Common myeloid progenitor, CD34-positive (primary cell): ENCODE data around the gene ATP6V0C.

Experiments
- CTCF ChIA-PET: fragments of 350-600 bp; sonication (Branson Sonifier 250); formaldehyde crosslinking; loops from one replicate; lab custom pipeline; 2021; ENCODE audit warnings: antibody characterized with exemption; lab: Charles Lee
- POLR2A ChIA-PET: fragments of 350-600 bp; sonication (Branson Sonifier 250); formaldehyde crosslinking; loops from one replicate; lab custom pipeline; 2021; ENCODE audit warnings: antibody characterized with exemption; lab: Charles Lee
- DNase-seq, 3 donors: peaks; one replicate each; pipeline versions ENCODE4 v3.0.0 to v3.0.0-alpha.2; 2013
- H3K27ac ChIP-seq, 2 experiments: 1 replicate in 1 of 2; 2 replicates in 1 of 2; pipeline ENCODE4 v1.7.0; 2013; ENCODE audit warnings: inconsistent platforms in 2 of 2, low read length in 2 of 2, mild to moderate bottlenecking in 2 of 2, low read depth in 1 of 2, moderate library complexity in 1 of 2; ENCODE audit not compliant: severe bottlenecking in 2 of 2, insufficient read depth in 1 of 2, poor library complexity in 1 of 2
- H3K27me3 ChIP-seq, 5 experiments: replicated peaks in 2 of 5; 1 replicate in 3 of 5; 2 replicates in 2 of 5; pipeline versions ENCODE4 v1.6.1 to v1.7.0; 2013; ENCODE audit warnings: low read length in 4 of 5, mild to moderate bottlenecking in 2 of 5, moderate library complexity in 2 of 5, inconsistent platforms in 1 of 5; ENCODE audit not compliant: insufficient read depth in 5 of 5, control insufficient read depth in 4 of 5
- H3K36me3 ChIP-seq, 4 experiments: 1 replicate in 2 of 4; 2 replicates in 2 of 4; pipeline versions ENCODE4 v1.6.1 to v1.7.0; 2013; ENCODE audit warnings: low read length in 3 of 4, control low read depth in 1 of 4, mild to moderate bottlenecking in 1 of 4; ENCODE audit not compliant: control insufficient read depth in 4 of 4, insufficient read depth in 4 of 4
- H3K4me1 ChIP-seq, 4 experiments: 1 replicate in 3 of 4; 2 replicates in 1 of 4; pipeline versions ENCODE4 v1.6.1 to v1.7.1; 2013; ENCODE audit warnings: low read length in 3 of 4, mild to moderate bottlenecking in 3 of 4, control low read depth in 1 of 4, inconsistent platforms in 1 of 4, moderate library complexity in 1 of 4; ENCODE audit not compliant: control insufficient read depth in 4 of 4, insufficient read depth in 4 of 4; ENCODE audit errors: control extremely low read depth in 1 of 4
- H3K4me3 ChIP-seq, 7 experiments: 1 replicate in 4 of 7; 2 replicates in 3 of 7; pipeline versions ENCODE4 v1.5.1 to v1.7.0; 2013; ENCODE audit warnings: mild to moderate bottlenecking in 7 of 7, low read length in 6 of 7, moderate library complexity in 6 of 7, inconsistent platforms in 2 of 7, low read depth in 2 of 7, control low read depth in 1 of 7; ENCODE audit not compliant: insufficient read depth in 4 of 7, control insufficient read depth in 1 of 7; ENCODE audit errors: extremely low read depth in 1 of 7
- H3K9me3 ChIP-seq, 5 experiments: 1 replicate in 4 of 5; 2 replicates in 1 of 5; pipeline versions ENCODE4 v1.6.1 to v1.7.1; 2013; ENCODE audit warnings: low read length in 4 of 5, mild to moderate bottlenecking in 2 of 5, inconsistent platforms in 1 of 5, low read depth in 1 of 5, moderate library complexity in 1 of 5; ENCODE audit not compliant: control insufficient read depth in 4 of 5, insufficient read depth in 2 of 5; ENCODE audit errors: control extremely low read depth in 1 of 5
- WGBS: methylation state at CpG from one replicate; pipeline ENCODE4 v1.1.5; 2013; ENCODE audit not compliant: insufficient coverage; 5-methylcytosine and 5-hydroxymethylcytosine counted together

Gene ATP6V0C

DNA sequence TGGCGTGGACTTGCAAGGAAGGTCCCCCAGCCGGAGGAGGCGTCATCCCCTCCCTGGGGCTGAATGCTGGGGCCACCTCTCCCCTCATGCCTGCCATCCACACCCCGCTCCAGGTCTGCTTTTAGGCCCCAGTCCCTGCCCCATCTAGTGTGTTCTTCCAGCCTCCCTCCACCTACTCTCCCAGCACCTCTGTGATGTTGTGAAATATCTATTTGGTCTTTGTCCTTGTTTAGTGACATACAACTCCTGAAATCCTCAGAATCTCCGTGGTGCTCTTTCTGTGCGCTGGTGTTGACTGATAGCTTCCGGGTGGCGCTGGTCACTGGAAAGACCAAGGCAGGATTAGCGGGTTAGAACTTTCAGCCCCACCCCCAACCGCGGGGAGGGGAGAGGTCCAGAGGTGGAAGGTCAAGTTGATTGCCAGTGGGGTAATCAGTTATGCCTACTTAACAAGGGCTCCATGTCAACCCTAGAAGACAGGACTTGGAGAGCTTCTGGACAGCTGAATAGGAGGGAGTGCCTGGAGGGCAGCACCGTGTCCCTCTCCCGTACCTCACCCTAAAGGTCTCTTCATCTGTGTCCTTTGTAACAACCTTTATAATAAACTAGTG, 28.7 kb upstream of the ATP6V0C start:
- peaks cover 0 to 29% (median 0%) of the 10 kb centered on the region in 4 experiments for H3K36me3 ChIP-seq
- H3K4me3 ChIP-seq, result no peak overlapping the region
- no peaks in the 10 kb centered on the region for H3K27me3 ChIP-seq
- H3K9me3 ChIP-seq, result no peaks in the 10 kb centered on the region
- no peak overlapping the region for H3K27ac ChIP-seq
- CTCF ChIA-PET, result interaction anchor here (0.9 to 6.0 kb wide), 5 partner anchors 9 to 55 kb away, joined by 3 to 42 read pairs (median 11); partner anchors contain the start of genes CCNF and TBC1D24
- WGBS, result 95% methylated on average over 10 of the region's 13 CpGs
- peaks cover 2 to 41% (median 34%) of the 10 kb centered on the region in 4 experiments for H3K4me1 ChIP-seq
- POLR2A ChIA-PET, result no interaction called here
- DNase-seq, result no peak

DNA sequence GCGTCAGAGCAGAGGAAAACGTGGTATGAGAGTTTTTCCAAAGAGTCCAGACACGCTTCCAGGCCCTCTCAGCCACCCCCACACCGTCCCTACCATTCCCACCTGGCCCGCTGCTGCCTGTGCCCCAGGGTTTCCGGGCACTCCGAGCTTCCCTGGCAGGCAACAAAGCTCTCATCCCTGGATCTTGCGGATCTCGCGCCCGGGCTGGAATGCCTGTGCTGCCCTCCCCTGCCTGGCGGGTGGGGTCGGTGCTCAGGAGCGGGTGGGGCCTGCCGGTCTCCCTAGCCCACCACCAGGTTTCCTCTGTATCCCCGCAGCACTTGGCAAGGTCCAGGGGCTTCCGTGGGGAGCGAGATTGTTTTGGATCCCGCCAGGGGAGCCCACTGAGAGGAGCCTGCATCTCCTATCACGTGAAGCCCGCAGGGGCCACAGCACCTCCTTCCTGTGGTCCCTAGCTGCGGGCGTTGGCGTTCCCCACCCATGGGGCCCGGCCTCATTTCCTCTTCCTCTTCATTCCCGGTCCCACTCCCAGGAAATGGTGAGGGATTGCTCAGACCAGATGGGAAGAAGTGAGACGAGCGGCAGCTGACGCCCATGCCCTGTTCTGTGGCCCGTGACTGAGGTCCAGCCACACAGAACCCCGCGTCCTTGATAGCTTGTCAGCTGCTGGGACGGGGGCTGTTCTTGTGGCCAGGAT, 27.8 kb upstream of the ATP6V0C start:
- peaks cover 0 to 31% (median 0%) of the 10 kb centered on the region in 4 experiments for H3K36me3 ChIP-seq
- CTCF ChIA-PET, result interaction anchor here (0.9 to 6.0 kb wide), 11 partner anchors 8 to 63 kb away, joined by 3 to 42 read pairs (median 4); partner anchors contain the start of genes CCNF, NTN3 and TBC1D24
- H3K27ac ChIP-seq, result no peak overlapping the region
- DNase-seq, result no peak
- H3K4me1 ChIP-seq, result peaks cover 2 to 41% (median 34%) of the 10 kb centered on the region in 4 experiments
- WGBS, result 42% methylated on average over 11 of the region's 33 CpGs
- no peaks in the 10 kb centered on the region for H3K27me3 ChIP-seq
- H3K9me3 ChIP-seq, result no peaks in the 10 kb centered on the region
- no peak overlapping the region for H3K4me3 ChIP-seq
- POLR2A ChIA-PET, result no interaction called here

DNA sequence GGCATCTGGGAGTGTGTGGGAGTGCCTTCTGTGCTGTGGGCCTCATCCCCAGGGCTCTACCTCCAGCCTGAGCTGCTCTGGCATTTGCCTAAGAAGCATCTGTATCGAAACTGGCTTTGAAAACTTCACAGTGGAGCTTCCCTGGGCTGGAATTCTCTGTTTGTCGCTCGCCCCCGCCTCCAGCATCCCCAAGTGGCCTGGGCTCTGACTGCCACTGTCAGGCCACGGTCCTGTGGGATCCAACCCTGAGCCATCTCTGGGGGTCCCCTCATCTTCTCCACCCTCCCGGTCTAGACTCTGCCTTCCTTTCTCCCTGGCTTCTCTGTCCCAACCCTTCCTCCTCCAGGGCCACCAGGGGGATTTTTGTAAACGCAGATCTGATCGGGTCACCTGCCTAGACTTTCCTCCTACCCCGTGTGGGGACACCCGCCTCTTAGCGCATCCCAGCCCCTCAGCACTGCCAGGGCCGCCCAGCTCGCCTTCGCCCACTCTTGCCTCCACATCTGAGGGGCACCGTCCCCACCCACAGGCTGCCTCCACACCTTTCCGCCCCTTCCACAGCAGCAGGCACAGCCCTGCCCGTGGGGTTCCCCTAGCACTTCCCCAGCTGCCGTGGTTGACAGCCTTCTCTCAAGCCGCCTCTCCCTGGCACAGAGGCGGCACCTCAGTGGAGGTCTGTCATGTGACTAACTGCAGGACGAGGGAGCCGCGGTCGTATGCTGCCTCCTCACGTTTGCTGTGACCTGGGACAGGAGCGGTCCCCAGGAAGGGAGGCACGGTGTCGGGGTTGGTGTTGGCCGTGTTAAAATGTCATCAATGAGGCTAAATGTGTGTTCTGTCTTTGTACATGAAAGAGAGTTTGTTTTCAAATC, 26.9 kb upstream of the ATP6V0C start:
- Histone ChIP-seq H3K9me3 (no peaks in the 10 kb centered on the region), H3K4me1 (peaks cover 2 to 41% (median 34%) of the 10 kb centered on the region in 4 experiments), H3K27ac (no peak overlapping the region), H3K36me3 (peaks cover 0 to 26% (median 0%) of the 10 kb centered on the region in 4 experiments), H3K27me3 (no peaks in the 10 kb centered on the region), H3K4me3 (peak overlapping the region in 3 of 7 experiments; percentile 0 to 67 (median 11))
- ChIA-PET POLR2A (interaction anchor here (0.8 to 2.0 kb wide), 2 partner anchors 12 to 26 kb away, joined by 3 to 15 read pairs; partner anchors contain the start of gene TBC1D24), CTCF (interaction anchor here (1.0 to 6.0 kb wide), 11 partner anchors 9 to 64 kb away, joined by 3 to 42 read pairs (median 4); partner anchors contain the start of genes CCNF, NTN3 and TBC1D24)
- 28% methylated on average over 29 of the region's 29 CpGs for WGBS
- DNase-seq, result peak; percentile 75 to 89 (median 87)

DNA sequence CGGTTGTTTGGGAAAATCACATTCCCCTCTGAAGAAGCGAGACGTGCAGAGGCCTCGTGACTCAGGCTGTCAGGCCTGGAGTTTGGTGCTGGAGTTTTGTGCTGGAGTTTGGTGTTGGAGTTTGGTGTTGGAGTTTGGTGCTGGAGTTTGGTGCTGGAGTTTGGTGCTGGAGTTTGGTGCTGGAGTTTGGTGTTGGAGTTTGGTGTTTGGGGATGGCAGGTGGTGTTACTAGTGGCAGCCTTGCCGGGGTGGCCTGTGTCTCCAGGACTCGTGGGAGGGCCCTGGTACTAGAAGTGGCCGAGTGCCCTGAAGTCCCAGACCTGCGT, 26.3 kb upstream of the ATP6V0C start:
- 15% methylated on average over 5 of the region's 8 CpGs for WGBS
- peak overlapping the region in 6 of 7 experiments; percentile 15 to 67 (median 57) for H3K4me3 ChIP-seq
- no peaks in the 10 kb centered on the region for H3K9me3 ChIP-seq
- peaks cover 2 to 41% (median 34%) of the 10 kb centered on the region in 4 experiments for H3K4me1 ChIP-seq
- ChIA-PET POLR2A (interaction anchor here (0.6 to 2.0 kb wide), 3 partner anchors 12 to 876 kb away, joined by 3 to 15 read pairs (median 3); partner anchors contain the start of gene TBC1D24), CTCF (interaction anchor here (0.9 to 6.0 kb wide), 14 partner anchors 10 to 149 kb away, joined by 3 to 42 read pairs (median 4); partner anchors contain the start of genes NTN3 and TBC1D24)
- H3K27me3 ChIP-seq, result no peaks in the 10 kb centered on the region
- peaks cover 0 to 27% (median 0%) of the 10 kb centered on the region in 4 experiments for H3K36me3 ChIP-seq
- no peak overlapping the region for H3K27ac ChIP-seq
- DNase-seq, result no peak

DNA sequence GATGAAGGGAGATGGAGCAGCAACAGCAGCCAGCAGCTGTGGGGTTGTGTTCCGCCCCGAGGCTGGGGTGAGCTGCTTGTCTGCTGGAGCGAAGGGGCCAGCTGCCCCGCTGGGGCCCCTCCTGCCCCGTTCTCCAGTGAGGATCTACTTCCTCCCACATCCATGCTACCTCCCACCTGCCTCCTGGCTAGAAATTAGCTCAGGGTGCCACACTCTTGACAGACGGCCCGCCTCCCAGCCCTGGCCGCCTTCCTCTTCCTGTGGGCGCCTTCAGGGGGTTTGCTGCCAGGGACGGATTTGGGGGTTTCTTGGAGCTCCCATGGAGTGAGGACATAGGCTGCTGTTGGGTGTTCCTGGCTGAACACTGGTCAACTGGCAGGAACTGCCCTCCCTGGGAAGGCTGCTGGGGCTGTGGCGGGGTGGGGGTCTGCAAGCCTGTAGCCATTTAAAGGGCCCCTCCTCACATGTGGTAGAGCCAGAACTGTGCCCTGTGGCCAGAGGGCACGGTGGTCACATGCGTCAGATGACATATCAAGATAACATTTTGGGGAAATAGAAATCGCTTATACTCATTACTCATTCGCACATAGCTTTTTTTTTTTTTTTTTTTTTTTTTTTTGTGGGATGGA, 25.7 kb upstream of the ATP6V0C start:
- Histone ChIP-seq H3K27ac (peak overlapping the region in 1 of 2 experiments; percentile 54), H3K4me3 (peak overlapping the region in 6 of 7 experiments; percentile 15 to 67 (median 57)), H3K27me3 (no peaks in the 10 kb centered on the region), H3K4me1 (peaks cover 2 to 41% (median 34%) of the 10 kb centered on the region in 4 experiments), H3K9me3 (no peaks in the 10 kb centered on the region), H3K36me3 (peaks cover 0 to 28% (median 0%) of the 10 kb centered on the region in 4 experiments)
- ChIA-PET POLR2A (interaction anchor here (0.6 to 2.0 kb wide), 7 partner anchors 11 to 876 kb away, joined by 3 to 15 read pairs (median 6); partner anchors contain the start of gene TBC1D24), CTCF (interaction anchor here (0.8 to 6.0 kb wide), 12 partner anchors 9 to 150 kb away, joined by 3 to 42 read pairs (median 4); partner anchors contain the start of gene TBC1D24)
- WGBS, result 6% methylated on average over 6 of the region's 15 CpGs
- DNase-seq, result peak; percentile 75 to 94 (median 92)

DNA sequence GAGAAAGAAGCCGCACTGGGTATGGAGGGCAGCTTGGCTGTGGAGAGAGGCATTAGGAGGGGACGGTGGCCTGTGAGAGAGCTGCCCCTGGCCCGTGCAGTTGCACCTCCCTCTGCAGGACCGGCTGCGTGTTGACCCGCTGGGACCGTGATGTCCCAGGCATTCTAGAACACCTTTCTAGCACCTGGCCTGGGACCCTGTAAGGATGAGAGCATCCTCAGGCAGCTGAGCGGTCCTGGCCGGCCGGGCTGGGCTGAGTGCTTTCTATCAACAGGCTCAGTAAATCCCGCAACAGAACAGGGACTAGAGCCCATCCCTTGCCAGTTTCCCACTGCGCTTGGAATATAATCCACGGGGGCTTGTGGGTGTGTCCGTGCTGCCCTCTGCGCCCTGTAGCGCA, 24.2 kb upstream of the ATP6V0C start:
- CTCF ChIA-PET, result interaction anchor here (6.0 kb wide), 1 partner anchor 12 kb away, joined by 42 read pairs; no protein-coding TSS in a partner anchor
- Histone ChIP-seq H3K9me3 (no peaks in the 10 kb centered on the region), H3K4me3 (no peak overlapping the region), H3K36me3 (peaks cover 0 to 30% (median under 1%) of the 10 kb centered on the region in 4 experiments), H3K4me1 (peaks cover 2 to 37% (median 34%) of the 10 kb centered on the region in 4 experiments), H3K27me3 (no peaks in the 10 kb centered on the region), H3K27ac (no peak overlapping the region)
- WGBS, result over 99% methylated on average over 12 of the region's 16 CpGs
- no peak for DNase-seq
- POLR2A ChIA-PET, result no interaction called here
